Ectodermal cell (in vitro differentiated cells): ENCODE data around the gene MYL12B.

ENCODE experiments used
- H3K27ac ChIP-seq: 2 replicates; pipeline ENCODE4 v1.7.0; 2013; ENCODE audit warnings: mild to moderate bottlenecking, low read depth, low read length; ENCODE audit not compliant: insufficient read depth, poor library complexity, severe bottlenecking
- H3K27me3 ChIP-seq: 2 replicates; pipeline ENCODE4 v1.7.0; 2013; ENCODE audit warnings: mild to moderate bottlenecking, low read length; ENCODE audit not compliant: insufficient read depth, control insufficient read depth, poor library complexity, severe bottlenecking
- H3K36me3 ChIP-seq: one replicate; pipeline ENCODE4 v1.7.0; 2013; ENCODE audit warnings: low read length; ENCODE audit not compliant: control insufficient read depth, insufficient read depth
- H3K4me1 ChIP-seq: one replicate; pipeline ENCODE4 v1.7.0; 2013; ENCODE audit warnings: low read length; ENCODE audit not compliant: control insufficient read depth, insufficient read depth
- H3K4me3 ChIP-seq: 2 replicates; pipeline ENCODE4 v1.7.0; 2013; ENCODE audit warnings: low read depth, low read length, control low read depth; ENCODE audit not compliant: insufficient read depth
- H3K9me3 ChIP-seq: 2 replicates; pipeline ENCODE4 v1.7.0; 2013; ENCODE audit warnings: mild to moderate bottlenecking, low read length, moderate library complexity; ENCODE audit not compliant: control insufficient read depth
- WGBS, 2 experiments: methylation state at CpG; one replicate each; pipeline ENCODE4 v1.1.7; 2013; ENCODE audit warnings: missing lambda C conversion rate in 2 of 2; 5-methylcytosine and 5-hydroxymethylcytosine counted together

Gene MYL12B

GRCh38 chr18:3262234-3263131 lies 550 bp downstream of the MYL12B start:
- Histone ChIP-seq H3K27me3 (no peaks in the 10 kb centered on the region), H3K4me1 (peaks cover 9% of the 10 kb centered on the region), H3K27ac (peak overlapping the region; percentile 100), H3K9me3 (no peaks in the 10 kb centered on the region), H3K36me3 (no peaks in the 10 kb centered on the region), H3K4me3 (peak overlapping the region; percentile 76)
- WGBS, 2 experiments: 1% methylated on average over 69 of the region's 69 CpGs

GRCh38 chr18:3263132-3263700 lies 1.3 kb downstream of the MYL12B start:
- Histone ChIP-seq H3K27me3 (no peaks in the 10 kb centered on the region), H3K4me3 (peak overlapping the region; percentile 76), H3K27ac (no peak overlapping the region), H3K36me3 (no peaks in the 10 kb centered on the region), H3K9me3 (no peaks in the 10 kb centered on the region), H3K4me1 (peaks cover 9% of the 10 kb centered on the region)
- 37 to 39% methylated on average over 8 of the region's 8 CpGs for WGBS, 2 experiments

- WGBS, 2 experiments: 73 to 93% methylated on average over 2 of the region's 2 CpGs
- H3K4me3 ChIP-seq: no peak overlapping the region
Measured at GRCh38 chr18:3264362-3264761, 2.4 kb downstream of the MYL12B start.

GRCh38 chr18:3265564-3266033 lies 3.7 kb downstream of the MYL12B start:
- 79 to 86% methylated on average over 3 of the region's 3 CpGs for WGBS, 2 experiments
- H3K4me3 ChIP-seq: no peak overlapping the region
- H3K9me3 ChIP-seq: no peaks in the 10 kb centered on the region
- no peak overlapping the region for H3K27ac ChIP-seq
- H3K27me3 ChIP-seq: no peaks in the 10 kb centered on the region
- no peaks in the 10 kb centered on the region for H3K36me3 ChIP-seq
- H3K4me1 ChIP-seq: peaks cover 9% of the 10 kb centered on the region

More at GRCh38 chr18:3264362-3264761, 2.4 kb downstream of the MYL12B start:
- Histone ChIP-seq H3K36me3 (no peaks in the 10 kb centered on the region), H3K27me3 (no peaks in the 10 kb centered on the region), H3K27ac (no peak overlapping the region), H3K9me3 (no peaks in the 10 kb centered on the region), H3K4me1 (peaks cover 9% of the 10 kb centered on the region)

GRCh38 chr18:3266062-3266608 lies 4.2 kb downstream of the MYL12B start:
- Histone ChIP-seq H3K4me1 (peaks cover 9% of the 10 kb centered on the region), H3K9me3 (no peaks in the 10 kb centered on the region), H3K4me3 (no peak overlapping the region), H3K27ac (no peak overlapping the region), H3K27me3 (no peaks in the 10 kb centered on the region), H3K36me3 (no peaks in the 10 kb centered on the region)
- WGBS, 2 experiments: 60 to 68% methylated on average over 7 of the region's 7 CpGs

GRCh38 chr18:3268306-3268705 lies 6.4 kb downstream of the MYL12B start:
- Histone ChIP-seq H3K36me3 (no peaks in the 10 kb centered on the region), H3K4me1 (peaks cover 6% of the 10 kb centered on the region), H3K27ac (no peak overlapping the region), H3K4me3 (no peak overlapping the region), H3K27me3 (no peaks in the 10 kb centered on the region), H3K9me3 (no peaks in the 10 kb centered on the region)

GRCh38 chr18:3269241-3269913 lies 7.4 kb downstream of the MYL12B start:
- H3K9me3 ChIP-seq: no peaks in the 10 kb centered on the region
- H3K4me1 ChIP-seq: no peaks in the 10 kb centered on the region
- H3K27me3 ChIP-seq: no peaks in the 10 kb centered on the region
- no peak overlapping the region for H3K27ac ChIP-seq
- WGBS, 2 experiments: 93 to 95% methylated on average over 4 of the region's 4 CpGs
- H3K4me3 ChIP-seq: no peak overlapping the region
- H3K36me3 ChIP-seq: peaks cover 3% of the 10 kb centered on the region

- peaks cover 3% of the 10 kb centered on the region for H3K36me3 ChIP-seq
- no CpG with 5 or more reads among the region's 1 CpG for WGBS, 2 experiments
Measured at GRCh38 chr18:3269914-3270299, 8.0 kb downstream of the MYL12B start.

GRCh38 chr18:3273042-3273441 lies 11.1 kb downstream of the MYL12B start:
- no peak overlapping the region for H3K4me3 ChIP-seq
- peaks cover 7% of the 10 kb centered on the region for H3K36me3 ChIP-seq
- no peaks in the 10 kb centered on the region for H3K27me3 ChIP-seq
- no peak overlapping the region for H3K27ac ChIP-seq
- 50 to 63% methylated on average over 2 to 3 of the region's 3 CpGs for WGBS, 2 experiments
- H3K4me1 ChIP-seq: no peaks in the 10 kb centered on the region
- H3K9me3 ChIP-seq: no peaks in the 10 kb centered on the region

More at GRCh38 chr18:3269914-3270299, 8.0 kb downstream of the MYL12B start:
- H3K4me3 ChIP-seq: no peak overlapping the region
- no peak overlapping the region for H3K27ac ChIP-seq
- no peaks in the 10 kb centered on the region for H3K9me3 ChIP-seq
- H3K4me1 ChIP-seq: no peaks in the 10 kb centered on the region
- H3K27me3 ChIP-seq: no peaks in the 10 kb centered on the region
